Right lobe of liver (tissue), 6 donors: ENCODE data around the gene EPHA7. TPM values are rescaled to one million over a fixed set of nuclear protein-coding genes. Genes with fewer than 3 reads are reported as not detected.

Source experiments
- ATAC-seq, 4 donors: fragments of 200-7000 bp; cut with Tn5 transposase; one replicate each; pipeline ENCODE4 v1.9.1; 2020; ENCODE audit warnings: mild to moderate bottlenecking in 4 of 4, moderate library complexity in 4 of 4
- DNase-seq, 3 donors: peaks; one replicate each; pipeline ENCODE4 v3.0.0-alpha.2; 2020
- H3K27ac ChIP-seq, 3 donors: fragments of 200-600 bp; one replicate each; pipeline ENCODE4 v1.8.0; 2022
- H3K27me3 ChIP-seq, 2 donors: fragments of 200-600 bp; one replicate each; pipeline ENCODE4 v1.8.0; 2022
- H3K36me3 ChIP-seq, 4 donors: fragments of 200-600 bp; sonication (generic) in 1 of 4; one replicate each; pipeline versions ENCODE4 v1.5.1 to v1.8.0; 2017 to 2022; ENCODE audit warnings: control low read depth in 1 of 4
- H3K4me1 ChIP-seq, 4 donors: fragments of 200-600 bp; sonication (generic) in 1 of 4; one replicate each; pipeline versions ENCODE4 v1.5.1 to v1.8.0; 2017 to 2022; ENCODE audit warnings: control low read depth in 1 of 4
- H3K4me3 ChIP-seq, 3 donors: fragments of 200-600 bp; one replicate each; pipeline ENCODE4 v1.8.0; 2022
- H3K9me3 ChIP-seq, 4 donors: fragments of 200-600 bp; sonication (generic) in 1 of 4; one replicate each; pipeline versions ENCODE4 v1.5.1 to v1.8.0; 2017 to 2022; ENCODE audit warnings: control low read depth in 1 of 4
- CTCF ChIP-seq, 4 donors: fragments of 200-600 bp in 3 of 4; fragments of 450-650 bp in 1 of 4; IDR thresholded peaks; one replicate each; pipeline versions ENCODE4 v1.5.1 to v1.8.0; 2016 to 2022; ENCODE audit warnings: antibody characterized with exemption in 4 of 4, mild to moderate bottlenecking in 2 of 4
- POLR2A ChIP-seq: fragments of 450-650 bp; IDR thresholded peaks from one replicate; pipeline ENCODE4 v1.6.1; 2017; ENCODE audit warnings: antibody characterized with exemption, mild to moderate bottlenecking
- WGBS: methylation state at CpG from one replicate; pipeline ENCODE4 v1.1.6; 2018; ENCODE audit warnings: low coverage, low lambda C conversion rate; ENCODE audit not compliant: insufficient coverage; ENCODE audit errors: missing lambda C conversion rate; 5-methylcytosine and 5-hydroxymethylcytosine counted together
- intact Hi-C, 2 donors: fragments of 100-400 bp; cut with DNase I; formaldehyde crosslinking; loops; one replicate each; pipeline versions ENCODE4 v1.11.2 to v1.14.1; 2022
- total RNA-seq, 6 experiments: library from RNA; depleted of rRNA in 2 of 6; stranded (reverse); fragments of >200 nt in 2 of 6; fragmentation: NEBNext Ultra II Directional in 3 of 6; extraction: Animal tissue kit (Norgen Biotek cat#: 25700) in 3 of 6; gene quantifications; one replicate each; pipeline versions ENCODE4 v1.1.0 to v1.2.4, GENCODE V29; 2016 to 2023
- donor health status: DM: no; HTN: yes; CAD: no.
- donor health status: DM: no; HTN: no; CAD: no.
- donor health status: DM: no; HTN: no; CAD: no.
- donor health status: DM: no; HTN: yes; CAD: no.
- donor health status: DM: no; HTN: yes; CAD: no.

Gene EPHA7
- total RNA-seq, 6 experiments from 2014 or later, result 0.04 TPM; not detected in 5

DNA sequence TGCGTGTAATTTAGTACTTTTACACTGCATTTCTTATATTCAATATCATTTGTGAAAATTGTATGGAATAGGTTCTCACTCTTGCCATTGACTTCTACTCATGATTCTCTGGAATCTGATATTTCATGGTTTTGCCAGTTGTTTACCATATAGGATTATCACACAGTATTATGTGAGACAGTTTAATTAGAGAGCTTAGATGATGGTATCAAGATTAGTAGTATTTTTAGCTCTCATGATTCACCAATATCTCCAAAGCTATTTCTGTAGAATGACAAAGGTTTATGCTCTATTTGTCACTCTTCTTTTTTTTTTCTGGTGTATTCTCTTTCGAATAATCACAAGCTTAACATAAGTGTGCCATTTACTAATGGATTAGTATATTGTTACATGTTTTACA is 45.9 kb downstream of the EPHA7 start:
- intact Hi-C loops, result no loop called here
- TF ChIP-seq POLR2A, result no peak
- no peak for TF ChIP-seq CTCF (IDR thresholded peaks at IDR 0.05)
- no peak overlapping the region for H3K4me3 ChIP-seq
- no peaks in the 10 kb centered on the region for H3K9me3 ChIP-seq
- H3K27ac ChIP-seq, result no peak overlapping the region
- DNase-seq (no peak), ATAC-seq (no peak)
- no peaks in the 10 kb centered on the region for H3K36me3 ChIP-seq
- no peaks in the 10 kb centered on the region for H3K27me3 ChIP-seq
- WGBS, result 45% methylated on average over 2 of the region's 2 CpGs
- H3K4me1 ChIP-seq, result no peaks in the 10 kb centered on the region

DNA sequence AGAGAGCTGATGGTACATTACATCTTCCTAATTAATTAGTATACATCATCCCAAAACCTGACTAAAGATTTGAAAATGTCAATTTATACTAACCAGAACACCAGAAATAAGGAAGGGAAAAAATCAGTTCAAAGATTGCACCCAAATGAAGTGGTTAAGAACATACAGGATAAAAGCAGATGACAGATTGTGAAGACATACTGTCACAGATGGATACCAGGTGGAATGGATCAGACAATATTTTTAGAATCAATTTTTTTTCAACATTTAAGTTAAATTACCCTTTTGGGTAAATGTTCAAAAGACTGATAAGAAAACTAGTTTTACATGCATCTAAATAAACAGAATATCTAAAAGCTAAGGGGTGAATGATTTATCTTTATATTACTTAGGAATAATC is 47.6 kb downstream of the EPHA7 start:
- Histone ChIP-seq H3K27me3 (no peaks in the 10 kb centered on the region), H3K4me1 (no peaks in the 10 kb centered on the region), H3K36me3 (no peaks in the 10 kb centered on the region), H3K4me3 (no peak overlapping the region), H3K27ac (no peak overlapping the region), H3K9me3 (no peaks in the 10 kb centered on the region)
- no peak for TF ChIP-seq POLR2A
- TF ChIP-seq CTCF (IDR thresholded peaks at IDR 0.05), result no peak
- DNase-seq (no peak), ATAC-seq (no peak)
- intact Hi-C loops, result no loop called here

- intact Hi-C loops, result no loop called here
- Histone ChIP-seq H3K9me3 (no peaks in the 10 kb centered on the region), H3K27ac (no peak overlapping the region), H3K27me3 (no peaks in the 10 kb centered on the region), H3K36me3 (no peaks in the 10 kb centered on the region), H3K4me1 (no peaks in the 10 kb centered on the region), H3K4me3 (no peak overlapping the region)
- 47% methylated on average over 3 of the region's 3 CpGs for WGBS
- ATAC-seq (no peak), DNase-seq (no peak)
- TF ChIP-seq CTCF (IDR thresholded peaks at IDR 0.05) (no peak), POLR2A (no peak)
Measured at GRCh38 chr6:93369586-93370134, 49.7 kb downstream of the EPHA7 start.

DNA sequence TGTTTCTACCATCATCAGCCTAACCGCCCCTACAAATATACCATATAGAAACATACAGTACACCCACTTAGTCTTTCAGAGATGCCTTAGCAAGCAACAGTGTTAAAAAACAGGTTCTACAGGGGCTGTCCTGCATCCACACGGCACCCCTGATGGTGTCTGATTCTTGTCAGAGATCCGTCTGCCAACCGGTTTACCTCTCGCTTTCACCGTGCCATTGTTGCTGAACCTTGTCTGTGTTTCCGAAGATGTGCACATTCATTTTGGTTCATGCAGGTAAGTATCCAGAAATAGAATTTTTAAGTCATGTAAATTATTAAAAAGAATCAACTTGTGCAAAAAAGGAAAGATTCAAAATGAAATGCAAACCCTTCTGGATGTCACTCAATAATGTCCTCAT is 52.9 kb downstream of the EPHA7 start:
- TF ChIP-seq CTCF (IDR thresholded peaks at IDR 0.05) (no peak), POLR2A (no peak)
- no peak for ATAC-seq
- intact Hi-C loops, result no loop called here

GRCh38 chr6:93365445-93365844 is 53.9 kb downstream of the EPHA7 start:
- 42% methylated on average over 3 of the region's 3 CpGs for WGBS
- no peaks in the 10 kb centered on the region for H3K4me1 ChIP-seq
- DNase-seq (no peak), ATAC-seq (no peak)
- no peaks in the 10 kb centered on the region for H3K27me3 ChIP-seq
- TF ChIP-seq CTCF (IDR thresholded peaks at IDR 0.05) (no peak), POLR2A (no peak)
- no peaks in the 10 kb centered on the region for H3K9me3 ChIP-seq
- no peaks in the 10 kb centered on the region for H3K36me3 ChIP-seq
- intact Hi-C loops, result no loop called here
- H3K4me3 ChIP-seq, result no peak overlapping the region
- no peak overlapping the region for H3K27ac ChIP-seq

More for the DNA sequence above, 52.9 kb downstream of the EPHA7 start:
- no peaks in the 10 kb centered on the region for H3K9me3 ChIP-seq
- no peak for DNase-seq
- no peaks in the 10 kb centered on the region for H3K36me3 ChIP-seq
- H3K27me3 ChIP-seq, result no peaks in the 10 kb centered on the region
- no peak overlapping the region for H3K27ac ChIP-seq
- WGBS, result 66% methylated on average over 7 of the region's 7 CpGs
- H3K4me3 ChIP-seq, result no peak overlapping the region
- no peaks in the 10 kb centered on the region for H3K4me1 ChIP-seq
